H9 (cell line): Measurements from ENCODE around the gene DGKG. TPM values are rescaled to one million over a fixed set of nuclear protein-coding genes. Genes with fewer than 3 reads are reported as not detected.
A peak's percentile ranks its signal among the peaks of the same experiment; 100 is the strongest.

ENCODE experiments used
- DNase-seq: peaks from one replicate; pipeline ENCODE4 v3.0.0-alpha.2; 2017
- H2AFZ ChIP-seq: one replicate; pipeline ENCODE4 v1.6.1; 2013; ENCODE audit warnings: mild to moderate bottlenecking, low read length, control low read depth, moderate library complexity
- H2AK5ac ChIP-seq: 2 replicates; pipeline ENCODE4 v1.6.1; 2013; ENCODE audit warnings: low read length, control low read depth, mixed read lengths; ENCODE audit not compliant: insufficient read length
- H2BK120ac ChIP-seq: one replicate; pipeline ENCODE4 v1.6.1; 2013; ENCODE audit warnings: low read depth, mild to moderate bottlenecking, low read length, control low read depth, inconsistent platforms; ENCODE audit not compliant: poor library complexity, severe bottlenecking
- H2BK12ac ChIP-seq: 2 replicates; pipeline ENCODE4 v1.6.1; 2013; ENCODE audit warnings: low read length, control low read depth, mixed read lengths, low read depth; ENCODE audit not compliant: insufficient read length
- H2BK15ac ChIP-seq: 2 replicates; pipeline ENCODE4 v1.6.1; 2013; ENCODE audit warnings: low read depth, low read length, control low read depth
- H2BK20ac ChIP-seq: one replicate; pipeline ENCODE4 v1.6.1; 2013; ENCODE audit warnings: low read depth, mild to moderate bottlenecking, low read length, control low read depth, inconsistent platforms; ENCODE audit not compliant: poor library complexity, severe bottlenecking
- H2BK5ac ChIP-seq: 2 replicates; pipeline ENCODE4 v1.6.1; 2013; ENCODE audit warnings: low read length, control low read depth, mixed read lengths; ENCODE audit not compliant: insufficient read length
- H3K14ac ChIP-seq: 2 replicates; pipeline ENCODE4 v1.6.1; 2013; ENCODE audit warnings: low read length, control low read depth; ENCODE audit not compliant: insufficient read depth
- H3K18ac ChIP-seq: 2 replicates; pipeline ENCODE4 v1.6.1; 2013; ENCODE audit warnings: low read depth, mild to moderate bottlenecking, mixed read lengths, low read length, control low read depth; ENCODE audit not compliant: insufficient read length
- H3K23ac ChIP-seq: 2 replicates; pipeline ENCODE4 v1.6.1; 2013; ENCODE audit warnings: low read length, control low read depth, mixed read lengths, low read depth; ENCODE audit not compliant: insufficient read length
- H3K23me2 ChIP-seq: 2 replicates; pipeline ENCODE4 v1.6.1; 2013; ENCODE audit warnings: low read depth, mild to moderate bottlenecking, mixed read lengths, low read length, control low read depth; ENCODE audit not compliant: insufficient read length, poor library complexity, severe bottlenecking
- H3K27ac ChIP-seq: 2 replicates; pipeline ENCODE4 v1.5.1; 2013; ENCODE audit warnings: low read length, control low read depth, mixed read lengths, low read depth; ENCODE audit not compliant: insufficient read length
- H3K27me3 ChIP-seq: 2 replicates; pipeline ENCODE4 v1.6.1; 2013; ENCODE audit warnings: low read length, control low read depth, inconsistent platforms; ENCODE audit not compliant: insufficient read depth
- H3K4ac ChIP-seq: 2 replicates; pipeline ENCODE4 v1.6.1; 2013; ENCODE audit warnings: low read depth, mild to moderate bottlenecking, control low read depth, inconsistent platforms, low read length, moderate library complexity
- H3K4me1 ChIP-seq: 2 replicates; pipeline ENCODE4 v1.6.1; 2013; ENCODE audit warnings: low read length, control low read depth, inconsistent platforms; ENCODE audit not compliant: insufficient read depth
- H3K4me2 ChIP-seq: 2 replicates; pipeline ENCODE4 v1.6.1; 2013; ENCODE audit warnings: low read length, control low read depth, mixed read lengths; ENCODE audit not compliant: insufficient read length, insufficient read depth
- H3K56ac ChIP-seq: 2 replicates; pipeline ENCODE4 v1.6.1; 2013; ENCODE audit warnings: low read depth, mild to moderate bottlenecking, mixed read lengths, low read length, control low read depth; ENCODE audit not compliant: insufficient read length
- H3K79me1 ChIP-seq: 2 replicates; pipeline ENCODE4 v1.6.1; 2013; ENCODE audit warnings: low read depth, mild to moderate bottlenecking, moderate library complexity, low read length, control low read depth, inconsistent platforms; ENCODE audit not compliant: insufficient read depth, poor library complexity, severe bottlenecking
- H3K79me2 ChIP-seq: 2 replicates; pipeline ENCODE4 v1.6.1; 2013; ENCODE audit warnings: low read length, control low read depth, inconsistent platforms; ENCODE audit not compliant: insufficient read depth
- H3K9ac ChIP-seq: 2 replicates; pipeline ENCODE4 v1.6.1; 2013; ENCODE audit warnings: low read length, control low read depth, mixed read lengths; ENCODE audit not compliant: insufficient read length; ENCODE audit errors: extremely low read depth
- H3K9me3 ChIP-seq: one replicate; pipeline ENCODE4 v1.6.1; 2013; ENCODE audit warnings: low read depth, low read length, inconsistent platforms; ENCODE audit not compliant: control insufficient read depth
- H3T11ph ChIP-seq: one replicate; pipeline ENCODE4 v1.6.1; 2013; ENCODE audit warnings: mild to moderate bottlenecking, low read length, control low read depth, inconsistent platforms
- H4K20me1 ChIP-seq: one replicate; pipeline ENCODE4 v1.6.1; 2013; ENCODE audit not compliant: control insufficient read depth, insufficient read length, insufficient read depth
- H4K5ac ChIP-seq: 2 replicates; pipeline ENCODE4 v1.6.1; 2013; ENCODE audit warnings: low read depth, mild to moderate bottlenecking, mixed read lengths, low read length, control low read depth; ENCODE audit not compliant: insufficient read length
- H4K8ac ChIP-seq: replicated peaks from 2 replicates; pipeline ENCODE4 v1.6.1; 2013; ENCODE audit warnings: low read length, control low read depth, mixed read lengths, low read depth; ENCODE audit not compliant: insufficient read length
- H4K91ac ChIP-seq: 2 replicates; pipeline ENCODE4 v1.6.1; 2013; ENCODE audit warnings: low read depth, mild to moderate bottlenecking, moderate library complexity, mixed read lengths, low read length, control low read depth; ENCODE audit not compliant: insufficient read length
- H3K27ac Mint-ChIP-seq, 3 experiments: 2 replicates in 2 of 3; 3 replicates in 1 of 3; pipeline ENCODE4 v1.8.0; 2020 to 2021; ENCODE audit warnings: mixed read lengths in 3 of 3, mild to moderate bottlenecking in 1 of 3, moderate library complexity in 1 of 3
- H3K27me3 Mint-ChIP-seq: 2 replicates; pipeline ENCODE4 v1.8.0; 2021; ENCODE audit warnings: low read depth, mild to moderate bottlenecking, moderate library complexity, mixed read lengths
- H3K36me3 Mint-ChIP-seq, 3 experiments: 2 replicates in 2 of 3; 3 replicates in 1 of 3; pipeline ENCODE4 v1.8.0; 2020 to 2021; ENCODE audit warnings: low read depth in 3 of 3, mixed read lengths in 3 of 3; ENCODE audit not compliant: insufficient read depth in 1 of 3
- H3K4me1 Mint-ChIP-seq, 2 experiments: 2 replicates each; pipeline ENCODE4 v1.8.0; 2020; ENCODE audit warnings: mixed read lengths in 2 of 2
- H3K4me3 Mint-ChIP-seq, 2 experiments: 2 replicates in 1 of 2; 3 replicates in 1 of 2; pipeline ENCODE4 v1.8.0; 2020 to 2021; ENCODE audit warnings: mild to moderate bottlenecking in 2 of 2, mixed read lengths in 2 of 2, moderate library complexity in 1 of 2
- H3K9me3 Mint-ChIP-seq, 2 experiments: 2 replicates in 1 of 2; 3 replicates in 1 of 2; pipeline ENCODE4 v1.8.0; 2020; ENCODE audit warnings: mild to moderate bottlenecking in 2 of 2, mixed read lengths in 2 of 2, moderate library complexity in 1 of 2
- WGBS: extraction: QIAGEN DNeasy Blood & Tissue Kit; methylation state at CpG from one replicate; pipeline ENCODE4 v1.1.7; 2013; ENCODE audit warnings: missing lambda C conversion rate, low lambda C conversion rate, mixed read lengths; ENCODE audit not compliant: insufficient read length; ENCODE audit errors: extremely low coverage; 5-methylcytosine and 5-hydroxymethylcytosine counted together
- total RNA-seq: library from RNA; stranded (reverse); gene quantifications from 2 replicates; pipeline ENCODE4 v1.2.1, GENCODE V29; 2021
- TF ChIP-seq, protein P1 (sequence below): fragments of 200-600 bp; sonication (generic); conservative IDR thresholded peaks from 3 replicates; pipeline ENCODE4 v1.8.0; 2021; ENCODE audit warnings: antibody characterized with exemption, mild to moderate bottlenecking

DGKG gene
- total RNA-seq, 1 experiment from 2014 or later, result not detected

DNA sequence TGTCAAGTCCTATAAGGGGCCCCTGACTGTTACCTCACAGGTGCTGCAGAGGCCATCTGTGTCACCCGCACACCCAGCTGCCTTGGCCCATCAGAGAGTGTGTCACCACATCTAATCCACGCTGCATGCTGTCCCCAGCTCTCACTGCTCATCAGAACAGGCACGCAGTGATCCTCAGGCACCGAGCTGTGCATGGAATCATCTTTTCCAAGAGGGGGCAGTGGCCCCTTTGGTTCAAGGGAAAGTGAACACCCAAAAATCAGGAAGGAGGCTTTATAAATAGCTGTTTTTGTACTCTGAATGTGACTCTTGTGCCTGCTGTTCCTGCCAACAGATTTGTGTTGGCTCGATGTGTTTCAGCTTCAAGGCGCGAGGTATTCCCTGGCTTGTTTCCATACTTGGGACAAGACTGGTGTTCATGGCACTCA is 142.8 kb downstream of the DGKG start:
- H2AFZ ChIP-seq, result no peak overlapping the region
- no peak overlapping the region for H2BK12ac ChIP-seq
- H3K56ac ChIP-seq, result no peak overlapping the region
- H4K91ac ChIP-seq, result no peak overlapping the region
- H2BK120ac ChIP-seq, result no peak overlapping the region
- H3K79me2 ChIP-seq, result no peaks in the 10 kb centered on the region
- H3K14ac ChIP-seq, result no peak overlapping the region
- Mint-ChIP-seq H3K9me3 (no peaks in the 10 kb centered on the region), H3K36me3 (no peaks in the 10 kb centered on the region), H3K27me3 (peaks cover 40% of the 10 kb centered on the region), H3K4me1 (peaks cover 7 to 19% of the 10 kb centered on the region in 2 experiments), H3K4me3 (no peak overlapping the region), H3K27ac (peak overlapping the region in 1 of 3 experiments; percentile 52; a peak in 2 of 7 replicates)
- H3T11ph ChIP-seq, result no peak overlapping the region
- no peak overlapping the region for H2BK15ac ChIP-seq
- H2BK5ac ChIP-seq, result no peak overlapping the region
- H3K27ac ChIP-seq, result no peak overlapping the region
- no peaks in the 10 kb centered on the region for H4K20me1 ChIP-seq
- H3K27me3 ChIP-seq, result no peaks in the 10 kb centered on the region
- H2AK5ac ChIP-seq, result no peak overlapping the region
- H3K9ac ChIP-seq, result no peak overlapping the region
- H3K4me1 ChIP-seq, result no peaks in the 10 kb centered on the region
- H4K8ac ChIP-seq, result no peak overlapping the region
- H3K9me3 ChIP-seq, result no peaks in the 10 kb centered on the region
- no CpG with 5 or more reads among the region's 7 CpGs for WGBS
- H3K79me1 ChIP-seq, result no peaks in the 10 kb centered on the region
- H3K4me2 ChIP-seq, result no peak overlapping the region
- TF ChIP-seq, protein P1, sequence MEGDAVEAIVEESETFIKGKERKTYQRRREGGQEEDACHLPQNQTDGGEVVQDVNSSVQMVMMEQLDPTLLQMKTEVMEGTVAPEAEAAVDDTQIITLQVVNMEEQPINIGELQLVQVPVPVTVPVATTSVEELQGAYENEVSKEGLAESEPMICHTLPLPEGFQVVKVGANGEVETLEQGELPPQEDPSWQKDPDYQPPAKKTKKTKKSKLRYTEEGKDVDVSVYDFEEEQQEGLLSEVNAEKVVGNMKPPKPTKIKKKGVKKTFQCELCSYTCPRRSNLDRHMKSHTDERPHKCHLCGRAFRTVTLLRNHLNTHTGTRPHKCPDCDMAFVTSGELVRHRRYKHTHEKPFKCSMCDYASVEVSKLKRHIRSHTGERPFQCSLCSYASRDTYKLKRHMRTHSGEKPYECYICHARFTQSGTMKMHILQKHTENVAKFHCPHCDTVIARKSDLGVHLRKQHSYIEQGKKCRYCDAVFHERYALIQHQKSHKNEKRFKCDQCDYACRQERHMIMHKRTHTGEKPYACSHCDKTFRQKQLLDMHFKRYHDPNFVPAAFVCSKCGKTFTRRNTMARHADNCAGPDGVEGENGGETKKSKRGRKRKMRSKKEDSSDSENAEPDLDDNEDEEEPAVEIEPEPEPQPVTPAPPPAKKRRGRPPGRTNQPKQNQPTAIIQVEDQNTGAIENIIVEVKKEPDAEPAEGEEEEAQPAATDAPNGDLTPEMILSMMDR, result 0 out of 3 replicates have a peak, but pooled peaks have one; percentile 11
- H2BK20ac ChIP-seq, result no peak overlapping the region
- no peak overlapping the region for H3K4ac ChIP-seq
- H4K5ac ChIP-seq, result no peak overlapping the region
- H3K23ac ChIP-seq, result no peak overlapping the region
- DNase-seq, result no peak
- no peaks in the 10 kb centered on the region for H3K23me2 ChIP-seq
- H3K18ac ChIP-seq, result no peak overlapping the region
